Astrocyte of the spinal cord (primary cell): ENCODE data around the gene RANBP9.
A peak's percentile ranks its signal among the peaks of the same experiment; 100 is the strongest.

ENCODE experiments used
- DNase-seq: peaks from one replicate; pipeline ENCODE4 v3.0.0; 2011; ENCODE audit warnings: low read depth, low spot score
- H3K4me3 ChIP-seq: 2 replicates; pipeline ENCODE4 v1.5.1; 2011; ENCODE audit warnings: low read depth, mild to moderate bottlenecking, low read length, moderate library complexity
- in situ Hi-C: cut with HindIII; loops from 2 replicates; pipeline ENCODE4 v1.10.0; 2017; ENCODE audit warnings: low sequenced_read_pairs
- TF ChIP-seq, protein P1 (sequence below): IDR thresholded peaks from 2 replicates; pipeline ENCODE4 v1.5.1; 2012; ENCODE audit warnings: low read depth, mild to moderate bottlenecking, low read length, inconsistent platforms

RANBP9 gene

GRCh38 chr6:13572951-13573654 lies 138.5 kb downstream of the RANBP9 start:
- TF ChIP-seq, protein P1, sequence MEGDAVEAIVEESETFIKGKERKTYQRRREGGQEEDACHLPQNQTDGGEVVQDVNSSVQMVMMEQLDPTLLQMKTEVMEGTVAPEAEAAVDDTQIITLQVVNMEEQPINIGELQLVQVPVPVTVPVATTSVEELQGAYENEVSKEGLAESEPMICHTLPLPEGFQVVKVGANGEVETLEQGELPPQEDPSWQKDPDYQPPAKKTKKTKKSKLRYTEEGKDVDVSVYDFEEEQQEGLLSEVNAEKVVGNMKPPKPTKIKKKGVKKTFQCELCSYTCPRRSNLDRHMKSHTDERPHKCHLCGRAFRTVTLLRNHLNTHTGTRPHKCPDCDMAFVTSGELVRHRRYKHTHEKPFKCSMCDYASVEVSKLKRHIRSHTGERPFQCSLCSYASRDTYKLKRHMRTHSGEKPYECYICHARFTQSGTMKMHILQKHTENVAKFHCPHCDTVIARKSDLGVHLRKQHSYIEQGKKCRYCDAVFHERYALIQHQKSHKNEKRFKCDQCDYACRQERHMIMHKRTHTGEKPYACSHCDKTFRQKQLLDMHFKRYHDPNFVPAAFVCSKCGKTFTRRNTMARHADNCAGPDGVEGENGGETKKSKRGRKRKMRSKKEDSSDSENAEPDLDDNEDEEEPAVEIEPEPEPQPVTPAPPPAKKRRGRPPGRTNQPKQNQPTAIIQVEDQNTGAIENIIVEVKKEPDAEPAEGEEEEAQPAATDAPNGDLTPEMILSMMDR = no peak
- DNase-seq = no peak
- peak overlapping the region; percentile 81 for H3K4me3 ChIP-seq
- in situ Hi-C loops = no loop called here

DNA sequence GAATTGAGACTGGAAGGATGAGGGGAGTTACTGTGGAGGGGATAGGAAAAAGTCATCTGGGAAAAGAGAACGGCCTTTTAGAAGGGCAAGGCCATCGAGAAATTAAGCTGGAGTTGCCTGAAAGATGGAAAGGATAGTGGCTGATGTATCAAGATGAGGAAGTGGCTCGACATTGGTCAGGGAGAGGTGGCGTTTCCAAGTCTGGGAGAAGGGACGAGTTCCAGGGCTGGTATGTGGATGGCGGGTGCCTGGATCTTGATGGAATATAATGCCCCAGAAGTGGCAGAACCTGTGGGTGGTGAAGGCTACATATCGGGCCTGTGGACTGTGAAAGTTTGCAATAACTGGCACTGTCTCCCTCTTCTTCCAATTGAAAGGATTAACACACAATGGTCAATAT lies 139.4 kb downstream of the RANBP9 start:
- in situ Hi-C loops = no loop called here
- DNase-seq = no peak
- H3K4me3 ChIP-seq = no peak overlapping the region
- TF ChIP-seq, protein P1 = no peak
